CD4-positive, CD25-positive, alpha-beta regulatory T cell (primary cell): Measurements from ENCODE around the gene C6orf132. TPM values are rescaled to one million over a fixed set of nuclear protein-coding genes. Genes with fewer than 3 reads are reported as not detected.

Source experiments
- ATAC-seq, 2 donors: fragments of 150-1000 bp; cut with Tn5 transposase; one replicate each; pipeline ENCODE4 v1.10.0; 2021; ENCODE audit warnings: low read depth in 2 of 2, moderate number of reproducible peaks in 2 of 2, moderate library complexity in 1 of 2
- DNase-seq, 3 donors: peaks; one replicate each; pipeline versions ENCODE4 v3.0.0 to v3.0.0-alpha.2; 2012 to 2022; ENCODE audit warnings: mixed read lengths in 1 of 3
- H3K27ac ChIP-seq: one replicate; pipeline ENCODE4 v1.7.0; 2013; ENCODE audit warnings: mild to moderate bottlenecking, low read length; ENCODE audit not compliant: insufficient read depth, poor library complexity, severe bottlenecking
- H3K27me3 ChIP-seq: one replicate; pipeline ENCODE4 v1.7.0; 2013; ENCODE audit warnings: low read length; ENCODE audit not compliant: control insufficient read depth, insufficient read depth
- H3K36me3 ChIP-seq: one replicate; pipeline ENCODE4 v1.7.0; 2013; ENCODE audit warnings: mild to moderate bottlenecking, low read length, moderate library complexity; ENCODE audit not compliant: control insufficient read depth, insufficient read depth
- H3K4me1 ChIP-seq: 2 replicates; pipeline ENCODE4 v1.7.0; 2013; ENCODE audit warnings: mild to moderate bottlenecking, low read length; ENCODE audit not compliant: insufficient read depth, control insufficient read depth, poor library complexity, severe bottlenecking
- H3K4me3 ChIP-seq: one replicate; pipeline ENCODE4 v1.7.0; 2013; ENCODE audit warnings: low read depth, mild to moderate bottlenecking, low read length, moderate library complexity
- H3K9me3 ChIP-seq, 2 experiments: 1 replicate in 1 of 2; 2 replicates in 1 of 2; pipeline ENCODE4 v1.7.0; 2013; ENCODE audit warnings: low read length in 2 of 2, mild to moderate bottlenecking in 1 of 2, moderate library complexity in 1 of 2; ENCODE audit not compliant: control insufficient read depth in 2 of 2
- H3K27ac Mint-ChIP-seq, 3 donors: one replicate each; pipeline ENCODE4 v1.8.0; 2020 to 2022; ENCODE audit warnings: mild to moderate bottlenecking in 3 of 3, mixed read lengths in 3 of 3, moderate library complexity in 2 of 3
- H3K27me3 Mint-ChIP-seq: one replicate; pipeline ENCODE4 v1.8.0; 2022; ENCODE audit warnings: mild to moderate bottlenecking, mixed read lengths
- H3K36me3 Mint-ChIP-seq: one replicate; pipeline ENCODE4 v1.8.0; 2020; ENCODE audit warnings: mixed read lengths
- H3K4me1 Mint-ChIP-seq, 4 donors: one replicate each; pipeline ENCODE4 v1.8.0; 2020 to 2022; ENCODE audit warnings: mixed read lengths in 4 of 4, mild to moderate bottlenecking in 1 of 4
- H3K4me3 Mint-ChIP-seq, 4 donors: one replicate each; pipeline ENCODE4 v1.8.0; 2020 to 2022; ENCODE audit warnings: mild to moderate bottlenecking in 4 of 4, mixed read lengths in 4 of 4, moderate library complexity in 3 of 4
- H3K9me3 Mint-ChIP-seq, 7 donors: one replicate each; pipeline ENCODE4 v1.8.0; 2020 to 2022; ENCODE audit warnings: mixed read lengths in 7 of 7, mild to moderate bottlenecking in 3 of 7, moderate library complexity in 2 of 7
- polyA plus RNA-seq, 4 donors: library from polyadenylated mRNA; unstranded; fragments of 300-500 nt; fragmentation: Illumina TruSeq; gene quantifications; one replicate each; pipeline ENCODE4 v1.2.3, GENCODE V29; 2021
- total RNA-seq: library from RNA; stranded (reverse); gene quantifications from one replicate; pipeline ENCODE4 v1.2.3, GENCODE V29; 2022

C6orf132 gene
- total and polyA plus RNA-seq, 5 donors from 2014 or later = 0.05 TPM; not detected in 4

- no peaks in the 10 kb centered on the region for H3K36me3 ChIP-seq
- H3K4me1 ChIP-seq = peaks cover 10% of the 10 kb centered on the region
- no peak for ATAC-seq
- H3K4me3 ChIP-seq = no peak overlapping the region
- Mint-ChIP-seq H3K27ac (no peak overlapping the region), H3K4me1 (peaks cover 0 to 7% (median under 1%) of the 10 kb centered on the region in 4 donors), H3K27me3 (peaks cover 46% of the 10 kb centered on the region), H3K4me3 (no peak overlapping the region), H3K36me3 (no peaks in the 10 kb centered on the region), H3K9me3 (peaks cover 0 to 2% (median 0%) of the 10 kb centered on the region in 7 donors)
- no peak for DNase-seq
- no peaks in the 10 kb centered on the region for H3K9me3 ChIP-seq
- peaks cover 8% of the 10 kb centered on the region for H3K27me3 ChIP-seq
- H3K27ac ChIP-seq = no peak overlapping the region
Observed at GRCh38 chr6:42138190-42138589, 4.2 kb downstream of the C6orf132 start.

- Mint-ChIP-seq H3K27me3 (peaks cover 44% of the 10 kb centered on the region), H3K4me3 (peak overlapping the region in 1 of 4 donors; percentile 8), H3K4me1 (peaks cover 0 to 4% (median 0%) of the 10 kb centered on the region in 4 donors), H3K27ac (no peak overlapping the region), H3K36me3 (no peaks in the 10 kb centered on the region), H3K9me3 (peaks cover 0 to 2% (median 0%) of the 10 kb centered on the region in 7 donors)
- DNase-seq = no peak
- peaks cover 4% of the 10 kb centered on the region for H3K4me1 ChIP-seq
- no peaks in the 10 kb centered on the region for H3K9me3 ChIP-seq
- no peak overlapping the region for H3K27ac ChIP-seq
- H3K4me3 ChIP-seq = no peak overlapping the region
- peaks cover 5% of the 10 kb centered on the region for H3K27me3 ChIP-seq
- no peak for ATAC-seq
- no peaks in the 10 kb centered on the region for H3K36me3 ChIP-seq
Observed at GRCh38 chr6:42137194-42137753, 5.1 kb downstream of the C6orf132 start.

- H3K27me3 Mint-ChIP-seq = peaks cover 50% of the 10 kb centered on the region
- ATAC-seq (no peak), DNase-seq (peak in 1 of 3 donors; percentile 10)
- Histone ChIP-seq H3K27me3 (peaks cover 5% of the 10 kb centered on the region), H3K9me3 (no peaks in the 10 kb centered on the region), H3K4me3 (no peak overlapping the region), H3K36me3 (no peaks in the 10 kb centered on the region), H3K4me1 (no peaks in the 10 kb centered on the region), H3K27ac (no peak overlapping the region)
- no peaks in the 10 kb centered on the region for H3K36me3 Mint-ChIP-seq
- H3K27ac Mint-ChIP-seq = no peak overlapping the region
- H3K4me3 Mint-ChIP-seq = peak overlapping the region in 1 of 4 donors; percentile 8
- H3K4me1 Mint-ChIP-seq = peaks cover 0 to 4% (median 0%) of the 10 kb centered on the region in 4 donors
- peaks cover 0 to 2% (median 0%) of the 10 kb centered on the region in 7 donors for H3K9me3 Mint-ChIP-seq
Observed at GRCh38 chr6:42136508-42137193, 5.8 kb downstream of the C6orf132 start.

- Mint-ChIP-seq H3K9me3 (peaks cover 0 to 2% (median 0%) of the 10 kb centered on the region in 7 donors), H3K27me3 (peaks cover 43% of the 10 kb centered on the region), H3K4me3 (no peak overlapping the region), H3K27ac (no peak overlapping the region), H3K4me1 (peaks cover 0 to 2% (median 0%) of the 10 kb centered on the region in 4 donors), H3K36me3 (no peaks in the 10 kb centered on the region)
- peaks cover under 1% of the 10 kb centered on the region for H3K27me3 ChIP-seq
- H3K4me3 ChIP-seq = no peak overlapping the region
- H3K27ac ChIP-seq = no peak overlapping the region
- no peaks in the 10 kb centered on the region for H3K9me3 ChIP-seq
- ATAC-seq (no peak), DNase-seq (no peak)
- H3K36me3 ChIP-seq = no peaks in the 10 kb centered on the region
- H3K4me1 ChIP-seq = no peaks in the 10 kb centered on the region
Observed at GRCh38 chr6:42135722-42136121, 6.7 kb downstream of the C6orf132 start.

- DNase-seq (no peak), ATAC-seq (no peak)
- no peak overlapping the region for H3K4me3 ChIP-seq
- Mint-ChIP-seq H3K27ac (no peak overlapping the region), H3K36me3 (no peaks in the 10 kb centered on the region), H3K27me3 (peaks cover 37% of the 10 kb centered on the region), H3K9me3 (peaks cover 0 to 2% (median 0%) of the 10 kb centered on the region in 7 donors), H3K4me1 (peaks cover 0 to 2% (median 0%) of the 10 kb centered on the region in 4 donors), H3K4me3 (no peak overlapping the region)
- H3K27me3 ChIP-seq = no peaks in the 10 kb centered on the region
- no peaks in the 10 kb centered on the region for H3K9me3 ChIP-seq
- no peaks in the 10 kb centered on the region for H3K36me3 ChIP-seq
- H3K4me1 ChIP-seq = no peaks in the 10 kb centered on the region
- no peak overlapping the region for H3K27ac ChIP-seq
Observed at GRCh38 chr6:42135161-42135560, 7.3 kb downstream of the C6orf132 start.

GRCh38 chr6:42133926-42134325 lies 8.5 kb downstream of the C6orf132 start:
- H3K9me3 Mint-ChIP-seq = peaks cover 0 to 2% (median 0%) of the 10 kb centered on the region in 7 donors
- ATAC-seq = no peak
- DNase-seq = no peak
- Histone ChIP-seq H3K27ac (no peak overlapping the region), H3K4me1 (no peaks in the 10 kb centered on the region), H3K9me3 (no peaks in the 10 kb centered on the region), H3K4me3 (no peak overlapping the region), H3K36me3 (no peaks in the 10 kb centered on the region), H3K27me3 (no peaks in the 10 kb centered on the region)
- H3K36me3 Mint-ChIP-seq = no peaks in the 10 kb centered on the region
- no peak overlapping the region for H3K27ac Mint-ChIP-seq
- peak overlapping the region in 1 of 4 donors; percentile 55 for H3K4me3 Mint-ChIP-seq
- peaks cover 25% of the 10 kb centered on the region for H3K27me3 Mint-ChIP-seq
- H3K4me1 Mint-ChIP-seq = peaks cover 0 to 2% (median 0%) of the 10 kb centered on the region in 4 donors

GRCh38 chr6:42131531-42131930 lies 10.9 kb downstream of the C6orf132 start:
- ATAC-seq = no peak
- H3K4me1 ChIP-seq = no peaks in the 10 kb centered on the region
- Mint-ChIP-seq H3K9me3 (no peaks in the 10 kb centered on the region), H3K4me1 (peaks cover 0 to under 1% (median 0%) of the 10 kb centered on the region in 4 donors), H3K4me3 (no peak overlapping the region), H3K27ac (peak overlapping the region in 1 of 3 donors; percentile 68), H3K36me3 (no peaks in the 10 kb centered on the region), H3K27me3 (peaks cover 18% of the 10 kb centered on the region)
- H3K27ac ChIP-seq = no peak overlapping the region
- no peak for DNase-seq
- no peaks in the 10 kb centered on the region for H3K36me3 ChIP-seq
- H3K27me3 ChIP-seq = no peaks in the 10 kb centered on the region
- no peak overlapping the region for H3K4me3 ChIP-seq
- no peaks in the 10 kb centered on the region for H3K9me3 ChIP-seq

GRCh38 chr6:42129360-42129676 lies 13.1 kb downstream of the C6orf132 start:
- no peaks in the 10 kb centered on the region for H3K36me3 ChIP-seq
- no peak overlapping the region for H3K4me3 Mint-ChIP-seq
- H3K27ac Mint-ChIP-seq = no peak overlapping the region
- ATAC-seq (no peak), DNase-seq (no peak)
- no peaks in the 10 kb centered on the region for H3K9me3 ChIP-seq
- H3K4me1 Mint-ChIP-seq = no peaks in the 10 kb centered on the region
- H3K4me1 ChIP-seq = no peaks in the 10 kb centered on the region
- H3K27ac ChIP-seq = no peak overlapping the region
- no peaks in the 10 kb centered on the region for H3K9me3 Mint-ChIP-seq
- no peaks in the 10 kb centered on the region for H3K27me3 ChIP-seq
- no peaks in the 10 kb centered on the region for H3K36me3 Mint-ChIP-seq
- H3K27me3 Mint-ChIP-seq = peaks cover 15% of the 10 kb centered on the region
- no peak overlapping the region for H3K4me3 ChIP-seq
